Measurements from ENCODE around the gene TXNDC16.

DNA sequence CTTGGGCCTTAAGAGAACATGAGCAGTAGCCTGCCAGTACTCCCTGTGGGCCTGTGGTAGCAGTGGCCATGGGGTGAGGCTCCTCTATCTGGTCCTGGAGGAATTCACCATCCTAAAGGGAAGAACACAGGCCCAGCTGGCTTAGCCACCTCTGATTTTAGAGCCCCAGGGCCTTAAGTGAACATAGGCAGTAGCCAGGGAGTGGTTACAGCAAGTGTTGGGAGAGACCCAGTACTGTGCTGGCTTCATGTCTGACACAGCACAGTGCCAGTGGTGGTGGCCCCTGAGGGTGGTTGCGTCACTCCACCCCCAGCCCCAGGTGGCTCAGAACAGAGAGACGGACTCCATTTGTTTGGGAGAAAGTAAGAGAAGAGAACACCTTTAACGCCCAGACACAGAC is 105.1 kb downstream of the TXNDC16 start:
- TF ChIP-seq, protein P1, sequence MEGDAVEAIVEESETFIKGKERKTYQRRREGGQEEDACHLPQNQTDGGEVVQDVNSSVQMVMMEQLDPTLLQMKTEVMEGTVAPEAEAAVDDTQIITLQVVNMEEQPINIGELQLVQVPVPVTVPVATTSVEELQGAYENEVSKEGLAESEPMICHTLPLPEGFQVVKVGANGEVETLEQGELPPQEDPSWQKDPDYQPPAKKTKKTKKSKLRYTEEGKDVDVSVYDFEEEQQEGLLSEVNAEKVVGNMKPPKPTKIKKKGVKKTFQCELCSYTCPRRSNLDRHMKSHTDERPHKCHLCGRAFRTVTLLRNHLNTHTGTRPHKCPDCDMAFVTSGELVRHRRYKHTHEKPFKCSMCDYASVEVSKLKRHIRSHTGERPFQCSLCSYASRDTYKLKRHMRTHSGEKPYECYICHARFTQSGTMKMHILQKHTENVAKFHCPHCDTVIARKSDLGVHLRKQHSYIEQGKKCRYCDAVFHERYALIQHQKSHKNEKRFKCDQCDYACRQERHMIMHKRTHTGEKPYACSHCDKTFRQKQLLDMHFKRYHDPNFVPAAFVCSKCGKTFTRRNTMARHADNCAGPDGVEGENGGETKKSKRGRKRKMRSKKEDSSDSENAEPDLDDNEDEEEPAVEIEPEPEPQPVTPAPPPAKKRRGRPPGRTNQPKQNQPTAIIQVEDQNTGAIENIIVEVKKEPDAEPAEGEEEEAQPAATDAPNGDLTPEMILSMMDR (IDR thresholded peaks at IDR 0.05) = no peak
- no peak for TF ChIP-seq POLR2AphosphoS5 (IDR thresholded peaks at IDR 0.05)
- no peak for TF ChIP-seq POLR2A (IDR thresholded peaks at IDR 0.05)

Measured in prostate gland (tissue), 2 donors.